ENCODE measurements around the gene FGF12. TPM values are rescaled to one million over a fixed set of nuclear protein-coding genes. Genes with fewer than 3 reads are reported as not detected.

The FGF12 gene
- polyA plus RNA-seq, 1 experiment = 0.11 TPM

- ChIA-PET POLR2A (no interaction called here), CTCF (interaction anchor here (2.8 kb wide), 1 partner anchor 22 kb away, joined by 9 read pairs; no protein-coding TSS in a partner anchor)
- no peak for TF ChIP-seq CTCF (IDR thresholded peaks at IDR 0.05; ENCODE audit: insufficient read depth, low read depth, low read length)
- Histone ChIP-seq H3K36me3 (ENCODE audit: control insufficient read depth, insufficient read depth, low read length) (no peaks in the 10 kb centered on the region), H3K27me3 (ENCODE audit: control insufficient read depth, insufficient read depth, low read length) (no peaks in the 10 kb centered on the region), H3K4me3 (ENCODE audit: low read depth, low read length) (no peak overlapping the region)
- DNase-seq (ENCODE audit: low read depth) = no peak
Observed at GRCh38 chr3:192422321-192422996, 304.9 kb downstream of the FGF12 start.

- ChIA-PET CTCF (no interaction called here), POLR2A (no interaction called here)
- no peaks in the 10 kb centered on the region for H3K27me3 ChIP-seq (ENCODE audit: control insufficient read depth, insufficient read depth, low read length)
- H3K4me3 ChIP-seq (ENCODE audit: low read depth, low read length) = no peak overlapping the region
- no peaks in the 10 kb centered on the region for H3K36me3 ChIP-seq (ENCODE audit: control insufficient read depth, insufficient read depth, low read length)
- DNase-seq (ENCODE audit: low read depth) = no peak
- no peak for TF ChIP-seq CTCF (IDR thresholded peaks at IDR 0.05; ENCODE audit: insufficient read depth, low read depth, low read length)
Observed at GRCh38 chr3:192419312-192419711, 308.0 kb downstream of the FGF12 start.

- H3K36me3 ChIP-seq (ENCODE audit: control insufficient read depth, insufficient read depth, low read length) = no peaks in the 10 kb centered on the region
- ChIA-PET CTCF (no interaction called here), POLR2A (no interaction called here)
- no peak for TF ChIP-seq CTCF (IDR thresholded peaks at IDR 0.05; ENCODE audit: insufficient read depth, low read depth, low read length)
- H3K27me3 ChIP-seq (ENCODE audit: control insufficient read depth, insufficient read depth, low read length) = no peaks in the 10 kb centered on the region
- DNase-seq (ENCODE audit: low read depth) = no peak
- H3K4me3 ChIP-seq (ENCODE audit: low read depth, low read length) = no peak overlapping the region
Observed at GRCh38 chr3:192417559-192418055, 309.7 kb downstream of the FGF12 start.

- no peaks in the 10 kb centered on the region for H3K36me3 ChIP-seq (ENCODE audit: control insufficient read depth, insufficient read depth, low read length)
- no peak overlapping the region for H3K4me3 ChIP-seq (ENCODE audit: low read depth, low read length)
- no peak for DNase-seq (ENCODE audit: low read depth)
- TF ChIP-seq CTCF (IDR thresholded peaks at IDR 0.05; ENCODE audit: insufficient read depth, low read depth, low read length) = no peak
- H3K27me3 ChIP-seq (ENCODE audit: control insufficient read depth, insufficient read depth, low read length) = no peaks in the 10 kb centered on the region
- POLR2A ChIA-PET = no interaction called here
- CTCF ChIA-PET = no interaction called here
Observed at GRCh38 chr3:192417017-192417416, 310.3 kb downstream of the FGF12 start.

GRCh38 chr3:192413461-192413860 is 313.9 kb downstream of the FGF12 start:
- no peak for TF ChIP-seq CTCF (IDR thresholded peaks at IDR 0.05; ENCODE audit: insufficient read depth, low read depth, low read length)
- no peak for DNase-seq (ENCODE audit: low read depth)
- no peaks in the 10 kb centered on the region for H3K36me3 ChIP-seq (ENCODE audit: control insufficient read depth, insufficient read depth, low read length)
- H3K4me3 ChIP-seq (ENCODE audit: low read depth, low read length) = no peak overlapping the region
- H3K27me3 ChIP-seq (ENCODE audit: control insufficient read depth, insufficient read depth, low read length) = peaks cover 2% of the 10 kb centered on the region; the same call in 1 of the 2 replicates
- POLR2A ChIA-PET = no interaction called here
- CTCF ChIA-PET = interaction anchor here (1.6 kb wide), 1 partner anchor 31 kb away, joined by 4 read pairs; no protein-coding TSS in a partner anchor
